ENCODE results near the gene DPPA2. TPM values are rescaled to one million over a fixed set of nuclear protein-coding genes. Genes with fewer than 3 reads are reported as not detected.
A peak's percentile ranks its signal among the peaks of the same experiment; 100 is the strongest.

Gene DPPA2
- total and polyA plus RNA-seq, 2 of the 8 experiments (the other 6 are each of a cell fraction or from before 2014, with no cell fraction given), result 7.8 to 12.6 TPM

GRCh38 chr3:109325657-109326056 is 9.3 kb upstream of the DPPA2 start (continued):
- TF ChIP-seq SIX5 (IDR thresholded peaks at IDR 0.05; ENCODE audit: low read depth, low read length), result no peak
- TF ChIP-seq HDAC6 (IDR thresholded peaks at IDR 0.05; ENCODE audit: low read depth, low read length), result no peak
- 0 out of 2 replicates have a peak, but pooled peaks have one; percentile 13 for TF ChIP-seq ATF2 (IDR thresholded peaks at IDR 0.05; ENCODE audit: low read length)
